SK-N-MC (cell line): ENCODE measurements around the gene CREB3L2.

Source experiments
- EZH2 ChIP-seq: fragments of 200-600 bp; sonication (generic); IDR thresholded peaks from one replicate; pipeline ENCODE4 v1.6.1; 2017; ENCODE audit warnings: antibody characterized with exemption
- FOXP2 ChIP-seq: optimal IDR thresholded peaks from 2 replicates; pipeline ENCODE3; 2011; ENCODE audit warnings: mild to moderate bottlenecking, moderate library complexity; ENCODE audit not compliant: insufficient read depth; ENCODE audit errors: extremely low read length, control extremely low read depth

DNA sequence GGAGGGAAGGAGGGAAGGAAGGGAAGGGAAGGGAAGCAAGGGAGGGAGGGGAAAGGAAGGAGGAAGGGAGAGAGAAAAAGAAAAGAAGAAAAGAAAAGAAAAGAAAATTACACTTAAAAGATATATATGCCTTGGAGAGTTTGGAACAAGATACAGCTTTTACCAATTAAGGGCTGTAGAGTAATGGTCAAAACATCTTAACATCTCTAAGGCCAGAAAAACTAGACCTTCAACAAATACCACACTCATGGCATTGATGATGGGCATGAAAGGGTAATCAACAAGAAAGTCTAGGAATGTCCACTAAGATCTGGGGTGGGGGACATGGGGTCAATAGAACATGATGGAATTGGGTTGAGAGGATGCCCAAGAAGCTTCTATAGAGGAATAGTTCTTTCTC, 74.5 kb downstream of the CREB3L2 start:
- TF ChIP-seq FOXP2, result no peak
- no peak for TF ChIP-seq EZH2
